ENCODE results near the gene FBXO41.

DNA sequence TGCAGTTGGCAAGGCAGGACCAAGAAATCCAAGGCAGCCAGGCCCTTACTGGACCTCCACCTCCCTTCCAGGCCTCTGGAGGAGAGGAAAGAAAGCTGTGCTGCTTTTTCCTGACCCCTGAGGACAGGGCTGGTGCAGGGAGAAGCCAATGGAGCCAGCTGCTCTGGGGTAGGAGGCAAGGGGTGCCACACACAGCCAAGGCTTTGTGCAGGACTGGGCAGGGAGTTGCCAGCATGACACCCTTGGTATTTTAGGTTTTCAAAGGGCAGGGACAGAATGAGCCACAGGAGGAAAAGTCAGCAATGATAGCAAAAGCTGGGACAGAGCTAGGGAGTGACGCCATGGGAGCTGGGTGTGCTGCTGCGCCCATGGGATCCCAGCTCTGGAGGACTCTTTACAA is 27.3 kb downstream of the FBXO41 start:
- TF ChIP-seq MXI1 (IDR thresholded peaks at IDR 0.05; ENCODE audit: low read depth, low read length) = no peak
- no peak for TF ChIP-seq TAF1 (IDR thresholded peaks at IDR 0.05; ENCODE audit: borderline replicate concordance, low read depth, low read length)
- TF ChIP-seq, protein P1, sequence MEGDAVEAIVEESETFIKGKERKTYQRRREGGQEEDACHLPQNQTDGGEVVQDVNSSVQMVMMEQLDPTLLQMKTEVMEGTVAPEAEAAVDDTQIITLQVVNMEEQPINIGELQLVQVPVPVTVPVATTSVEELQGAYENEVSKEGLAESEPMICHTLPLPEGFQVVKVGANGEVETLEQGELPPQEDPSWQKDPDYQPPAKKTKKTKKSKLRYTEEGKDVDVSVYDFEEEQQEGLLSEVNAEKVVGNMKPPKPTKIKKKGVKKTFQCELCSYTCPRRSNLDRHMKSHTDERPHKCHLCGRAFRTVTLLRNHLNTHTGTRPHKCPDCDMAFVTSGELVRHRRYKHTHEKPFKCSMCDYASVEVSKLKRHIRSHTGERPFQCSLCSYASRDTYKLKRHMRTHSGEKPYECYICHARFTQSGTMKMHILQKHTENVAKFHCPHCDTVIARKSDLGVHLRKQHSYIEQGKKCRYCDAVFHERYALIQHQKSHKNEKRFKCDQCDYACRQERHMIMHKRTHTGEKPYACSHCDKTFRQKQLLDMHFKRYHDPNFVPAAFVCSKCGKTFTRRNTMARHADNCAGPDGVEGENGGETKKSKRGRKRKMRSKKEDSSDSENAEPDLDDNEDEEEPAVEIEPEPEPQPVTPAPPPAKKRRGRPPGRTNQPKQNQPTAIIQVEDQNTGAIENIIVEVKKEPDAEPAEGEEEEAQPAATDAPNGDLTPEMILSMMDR (IDR thresholded peaks at IDR 0.05) = no peak
- no peak for TF ChIP-seq RCOR1 (IDR thresholded peaks at IDR 0.05; ENCODE audit: low read length)
- TF ChIP-seq POLR2AphosphoS5 (IDR thresholded peaks at IDR 0.05; ENCODE audit: low read depth, low read length) = no peak
- TF ChIP-seq, protein P2, sequence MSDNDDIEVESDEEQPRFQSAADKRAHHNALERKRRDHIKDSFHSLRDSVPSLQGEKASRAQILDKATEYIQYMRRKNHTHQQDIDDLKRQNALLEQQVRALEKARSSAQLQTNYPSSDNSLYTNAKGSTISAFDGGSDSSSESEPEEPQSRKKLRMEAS (IDR thresholded peaks at IDR 0.05; ENCODE audit: low read depth) = no peak
- TF ChIP-seq JUND (IDR thresholded peaks at IDR 0.05) = no peak
- TF ChIP-seq, protein P3, sequence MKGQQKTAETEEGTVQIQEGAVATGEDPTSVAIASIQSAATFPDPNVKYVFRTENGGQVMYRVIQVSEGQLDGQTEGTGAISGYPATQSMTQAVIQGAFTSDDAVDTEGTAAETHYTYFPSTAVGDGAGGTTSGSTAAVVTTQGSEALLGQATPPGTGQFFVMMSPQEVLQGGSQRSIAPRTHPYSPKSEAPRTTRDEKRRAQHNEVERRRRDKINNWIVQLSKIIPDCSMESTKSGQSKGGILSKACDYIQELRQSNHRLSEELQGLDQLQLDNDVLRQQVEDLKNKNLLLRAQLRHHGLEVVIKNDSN (IDR thresholded peaks at IDR 0.05; ENCODE audit: borderline replicate concordance, low read depth) = no peak

Measured in SK-N-SH (cell line).